ENCODE data around the gene MAN1A1. TPM values are rescaled to one million over a fixed set of nuclear protein-coding genes. Genes with fewer than 3 reads are reported as not detected.

The MAN1A1 gene
- total and polyA plus RNA-seq, 2 donors, result 14.7 to 23.6 TPM

GRCh38 chr6:119218548-119218947 lies 131.0 kb downstream of the MAN1A1 start:
- Histone ChIP-seq H3K27ac (ENCODE audit: low read depth in 1 of 2, low read length in 1 of 2) (no peak overlapping the region), H3K27me3 (ENCODE audit: control insufficient read depth in 2 of 2, insufficient read depth in 1 of 2, low read length in 1 of 2) (no peaks in the 10 kb centered on the region), H3K9me3 (ENCODE audit: control insufficient read depth in 2 of 2, insufficient read depth in 1 of 2, low read length in 1 of 2) (no peaks in the 10 kb centered on the region), H3K36me3 (ENCODE audit: control insufficient read depth in 2 of 2, insufficient read depth in 2 of 2, low read length in 1 of 2) (no peaks in the 10 kb centered on the region), H3K4me1 (ENCODE audit: control insufficient read depth in 2 of 2, insufficient read depth in 2 of 2, low read length in 2 of 2) (no peaks in the 10 kb centered on the region), H3K4me3 (ENCODE audit: low read length in 2 of 2) (no peak overlapping the region)
- no peak for DNase-seq (ENCODE audit: low read depth in 6 of 9, low spot score in 9 of 9)
- 99% methylated on average over 4 of the region's 4 CpGs for WGBS

- 98% methylated on average over 9 of the region's 9 CpGs for WGBS
- Histone ChIP-seq H3K9me3 (ENCODE audit: control insufficient read depth in 2 of 2, insufficient read depth in 1 of 2, low read length in 1 of 2) (no peaks in the 10 kb centered on the region), H3K36me3 (ENCODE audit: control insufficient read depth in 2 of 2, insufficient read depth in 2 of 2, low read length in 1 of 2) (no peaks in the 10 kb centered on the region), H3K27me3 (ENCODE audit: control insufficient read depth in 2 of 2, insufficient read depth in 1 of 2, low read length in 1 of 2) (no peaks in the 10 kb centered on the region), H3K4me1 (ENCODE audit: control insufficient read depth in 2 of 2, insufficient read depth in 2 of 2, low read length in 2 of 2) (no peaks in the 10 kb centered on the region), H3K27ac (ENCODE audit: low read depth in 1 of 2, low read length in 1 of 2) (no peak overlapping the region), H3K4me3 (ENCODE audit: low read length in 2 of 2) (no peak overlapping the region)
- no peak for DNase-seq (ENCODE audit: low read depth in 6 of 9, low spot score in 9 of 9)
Measured at GRCh38 chr6:119215885-119216590, 133.5 kb downstream of the MAN1A1 start.

- no peak overlapping the region for H3K4me3 ChIP-seq (ENCODE audit: low read length in 2 of 2)
- no peaks in the 10 kb centered on the region for H3K4me1 ChIP-seq (ENCODE audit: control insufficient read depth in 2 of 2, insufficient read depth in 2 of 2, low read length in 2 of 2)
- H3K9me3 ChIP-seq (ENCODE audit: control insufficient read depth in 2 of 2, insufficient read depth in 1 of 2, low read length in 1 of 2), result no peaks in the 10 kb centered on the region
- no peaks in the 10 kb centered on the region for H3K36me3 ChIP-seq (ENCODE audit: control insufficient read depth in 2 of 2, insufficient read depth in 2 of 2, low read length in 1 of 2)
- no peak overlapping the region for H3K27ac ChIP-seq (ENCODE audit: low read depth in 1 of 2, low read length in 1 of 2)
- no peaks in the 10 kb centered on the region for H3K27me3 ChIP-seq (ENCODE audit: control insufficient read depth in 2 of 2, insufficient read depth in 1 of 2, low read length in 1 of 2)
- 94% methylated on average over 1 of the region's 1 CpG for WGBS
- no peak for DNase-seq (ENCODE audit: low read depth in 6 of 9, low spot score in 9 of 9)
Measured at GRCh38 chr6:119215309-119215708, 134.3 kb downstream of the MAN1A1 start.

- Histone ChIP-seq H3K27ac (ENCODE audit: low read depth in 1 of 2, low read length in 1 of 2) (no peak overlapping the region), H3K27me3 (ENCODE audit: control insufficient read depth in 2 of 2, insufficient read depth in 1 of 2, low read length in 1 of 2) (no peaks in the 10 kb centered on the region), H3K9me3 (ENCODE audit: control insufficient read depth in 2 of 2, insufficient read depth in 1 of 2, low read length in 1 of 2) (no peaks in the 10 kb centered on the region), H3K4me3 (ENCODE audit: low read length in 2 of 2) (no peak overlapping the region), H3K4me1 (ENCODE audit: control insufficient read depth in 2 of 2, insufficient read depth in 2 of 2, low read length in 2 of 2) (peaks cover 0 to 3% of the 10 kb centered on the region in 2 donors), H3K36me3 (ENCODE audit: control insufficient read depth in 2 of 2, insufficient read depth in 2 of 2, low read length in 1 of 2) (no peaks in the 10 kb centered on the region)
- DNase-seq (ENCODE audit: low read depth in 6 of 9, low spot score in 9 of 9), result no peak
Measured at GRCh38 chr6:119210596-119210995, 139.0 kb downstream of the MAN1A1 start.

GRCh38 chr6:119209452-119210205 lies 139.9 kb downstream of the MAN1A1 start:
- no peak overlapping the region for H3K4me3 ChIP-seq (ENCODE audit: low read length in 2 of 2)
- 87% methylated on average over 11 of the region's 11 CpGs for WGBS
- no peak overlapping the region for H3K27ac ChIP-seq (ENCODE audit: low read depth in 1 of 2, low read length in 1 of 2)
- H3K9me3 ChIP-seq (ENCODE audit: control insufficient read depth in 2 of 2, insufficient read depth in 1 of 2, low read length in 1 of 2), result no peaks in the 10 kb centered on the region
- no peaks in the 10 kb centered on the region for H3K36me3 ChIP-seq (ENCODE audit: control insufficient read depth in 2 of 2, insufficient read depth in 2 of 2, low read length in 1 of 2)
- no peaks in the 10 kb centered on the region for H3K27me3 ChIP-seq (ENCODE audit: control insufficient read depth in 2 of 2, insufficient read depth in 1 of 2, low read length in 1 of 2)
- DNase-seq (ENCODE audit: low read depth in 6 of 9, low spot score in 9 of 9), result no peak
- H3K4me1 ChIP-seq (ENCODE audit: control insufficient read depth in 2 of 2, insufficient read depth in 2 of 2, low read length in 2 of 2), result peaks cover 0 to 3% of the 10 kb centered on the region in 2 donors

- Histone ChIP-seq H3K27ac (ENCODE audit: low read depth in 1 of 2, low read length in 1 of 2) (no peak overlapping the region), H3K36me3 (ENCODE audit: control insufficient read depth in 2 of 2, insufficient read depth in 2 of 2, low read length in 1 of 2) (peaks cover 0 to 1% of the 10 kb centered on the region in 2 donors), H3K9me3 (ENCODE audit: control insufficient read depth in 2 of 2, insufficient read depth in 1 of 2, low read length in 1 of 2) (no peaks in the 10 kb centered on the region), H3K4me1 (ENCODE audit: control insufficient read depth in 2 of 2, insufficient read depth in 2 of 2, low read length in 2 of 2) (peaks cover 0 to 3% of the 10 kb centered on the region in 2 donors), H3K4me3 (ENCODE audit: low read length in 2 of 2) (no peak overlapping the region), H3K27me3 (ENCODE audit: control insufficient read depth in 2 of 2, insufficient read depth in 1 of 2, low read length in 1 of 2) (no peaks in the 10 kb centered on the region)
- no peak for DNase-seq (ENCODE audit: low read depth in 6 of 9, low spot score in 9 of 9)
- WGBS, result 83% methylated on average over 2 of the region's 2 CpGs
Measured at GRCh38 chr6:119207971-119208725, 141.4 kb downstream of the MAN1A1 start.

- no peak overlapping the region for H3K4me3 ChIP-seq (ENCODE audit: low read length in 2 of 2)
- 98% methylated on average over 2 of the region's 2 CpGs for WGBS
- H3K4me1 ChIP-seq (ENCODE audit: control insufficient read depth in 2 of 2, insufficient read depth in 2 of 2, low read length in 2 of 2), result peaks cover 0 to 3% of the 10 kb centered on the region in 2 donors
- no peak for DNase-seq (ENCODE audit: low read depth in 6 of 9, low spot score in 9 of 9)
- H3K9me3 ChIP-seq (ENCODE audit: control insufficient read depth in 2 of 2, insufficient read depth in 1 of 2, low read length in 1 of 2), result no peaks in the 10 kb centered on the region
- H3K27me3 ChIP-seq (ENCODE audit: control insufficient read depth in 2 of 2, insufficient read depth in 1 of 2, low read length in 1 of 2), result no peaks in the 10 kb centered on the region
- peaks cover 4% of the 10 kb centered on the region in 2 donors for H3K36me3 ChIP-seq (ENCODE audit: control insufficient read depth in 2 of 2, insufficient read depth in 2 of 2, low read length in 1 of 2)
- H3K27ac ChIP-seq (ENCODE audit: low read depth in 1 of 2, low read length in 1 of 2), result no peak overlapping the region
Measured at GRCh38 chr6:119207327-119207726, 142.2 kb downstream of the MAN1A1 start.

- DNase-seq (ENCODE audit: low read depth in 6 of 9, low spot score in 9 of 9), result peak in 2 of 9 donors; percentile 8 to 9
- Histone ChIP-seq H3K9me3 (ENCODE audit: control insufficient read depth in 2 of 2, insufficient read depth in 1 of 2, low read length in 1 of 2) (no peaks in the 10 kb centered on the region), H3K4me3 (ENCODE audit: low read length in 2 of 2) (no peak overlapping the region), H3K27ac (ENCODE audit: low read depth in 1 of 2, low read length in 1 of 2) (no peak overlapping the region), H3K36me3 (ENCODE audit: control insufficient read depth in 2 of 2, insufficient read depth in 2 of 2, low read length in 1 of 2) (peaks cover 4 to 8% of the 10 kb centered on the region in 2 donors), H3K4me1 (ENCODE audit: control insufficient read depth in 2 of 2, insufficient read depth in 2 of 2, low read length in 2 of 2) (peaks cover 0 to 3% of the 10 kb centered on the region in 2 donors), H3K27me3 (ENCODE audit: control insufficient read depth in 2 of 2, insufficient read depth in 1 of 2, low read length in 1 of 2) (no peaks in the 10 kb centered on the region)
- WGBS, result 92% methylated on average over 7 of the region's 7 CpGs
Measured at GRCh38 chr6:119205911-119206618, 143.5 kb downstream of the MAN1A1 start.

All from thymus (tissue), 11 donors.